H1 (cell line): ENCODE results near the gene SLC44A5. TPM values are rescaled to one million over a fixed set of nuclear protein-coding genes. Genes with fewer than 3 reads are reported as not detected.

Experiments used
- CEBPB ChIP-seq: IDR thresholded peaks from 2 replicates; pipeline ENCODE4 v1.6.1; 2012; ENCODE audit warnings: low read depth, low read length
- EZH2 ChIP-seq: fragments of 200-600 bp; sonication (generic); IDR thresholded peaks from 2 replicates; pipeline ENCODE4 v1.7.1; 2012; ENCODE audit warnings: low read depth, mild to moderate bottlenecking, moderate library complexity, low read length, inconsistent platforms; ENCODE audit not compliant: severe bottlenecking
- GTF2F1 ChIP-seq: IDR thresholded peaks from 2 replicates; pipeline ENCODE4 v1.6.1; 2012; ENCODE audit warnings: low read depth, low read length, improper control_type of control experiment, borderline replicate concordance
- RBBP5 ChIP-seq: IDR thresholded peaks from 2 replicates; pipeline ENCODE4 v1.7.1; 2012; ENCODE audit warnings: low read depth, mild to moderate bottlenecking, inconsistent platforms, low read length, moderate library complexity, borderline replicate concordance
- polyA plus RNA-seq, 7 experiments: library from polyadenylated mRNA; depleted of rRNA in 3 of 7; stranded (reverse) in 5 of 7; unstranded in 2 of 7; fragments of >200 nt in 5 of 7; fragments of 200-250 nt in 2 of 7; gene quantifications; 1 replicate in 5 of 7; 2 replicates in 1 of 7; 4 replicates in 1 of 7; pipeline versions ENCODE4 v1.2.1 to v1.2.3, GENCODE V29; 2011 to 2013; ENCODE audit warnings: missing spikeins in 2 of 7, mixed read lengths in 2 of 7
- total RNA-seq: library from RNA; stranded (reverse); fragmentation: NEBNext Ultra II Directional; extraction: Animal tissue kit (Norgen Biotek cat#: 25700); gene quantifications from 2 replicates; pipeline ENCODE4 v1.2.1, GENCODE V29; 2021

Gene SLC44A5
- total and polyA plus RNA-seq, 2 of the 8 experiments (the other 6 are each of a cell fraction or from before 2014, with no cell fraction given) = 1.8 to 3.3 TPM

GRCh38 chr1:75172556-75172955 lies 438.4 kb downstream of the SLC44A5 start (continued):
- TF ChIP-seq RBBP5 (no peak), GTF2F1 (no peak), EZH2 (no peak), CEBPB (no peak)
- TF ChIP-seq, all 59 proteins: peak for 0
